ENCODE results near the gene CLASP1. TPM values are rescaled to one million over a fixed set of nuclear protein-coding genes. Genes with fewer than 3 reads are reported as not detected.
A peak's percentile ranks its signal among the peaks of the same experiment; 100 is the strongest.

Gene CLASP1
- total and polyA plus RNA-seq, 2 donors (not counting 3 experiments of a cell fraction or from before 2014, with no cell fraction given) = 10.0 to 57.9 TPM

DNA sequence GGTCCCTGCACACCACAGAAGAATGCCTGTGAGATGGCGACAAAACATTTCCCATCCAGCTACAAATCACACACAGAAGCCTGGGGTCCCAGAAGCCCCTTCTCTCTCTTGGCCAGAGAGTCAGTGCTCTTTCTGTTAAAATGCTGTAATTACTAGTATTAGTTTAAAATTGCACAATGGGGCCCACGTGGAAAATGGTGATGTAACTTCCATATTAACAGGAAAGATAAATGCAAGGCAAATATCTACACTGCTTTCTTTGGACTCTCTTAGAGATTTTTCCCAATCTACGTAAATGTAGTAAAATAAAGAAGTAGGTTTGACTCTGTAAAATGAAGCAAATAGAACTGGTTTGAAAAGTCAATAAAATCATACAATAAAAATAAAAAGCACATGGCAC, 250.4 kb downstream of the CLASP1 start:
- Histone ChIP-seq H3K9ac (replicated peaks; ENCODE audit: extremely low read depth, insufficient read depth, low read length) (no peak overlapping the region), H3K36me3 (ENCODE audit: control insufficient read depth in 2 of 2, extremely low read depth in 1 of 2, insufficient read depth in 2 of 2, low read length in 2 of 2) (peaks cover 5 to 12% of the 10 kb centered on the region in 2 experiments), H3K79me2 (ENCODE audit: control insufficient read depth, insufficient read depth, low read length) (no peaks in the 10 kb centered on the region), H3K4me3 (replicated peaks in 1 of 3; ENCODE audit: insufficient read depth in 1 of 3, low read depth in 1 of 3, low read length in 3 of 3) (no peak overlapping the region), H3K4me1 (ENCODE audit: control insufficient read depth, extremely low read depth, insufficient read depth, low read length) (no peaks in the 10 kb centered on the region), H3K27ac (ENCODE audit: insufficient read depth, low read depth, low read length) (no peak overlapping the region), H3K27me3 (ENCODE audit: control insufficient read depth in 2 of 2, insufficient read depth in 2 of 2, low read length in 2 of 2) (no peaks in the 10 kb centered on the region), H3K4me2 (ENCODE audit: insufficient read depth, low read length) (no peak overlapping the region), H3K9me3 (replicated peaks; ENCODE audit: control insufficient read depth, insufficient read depth, low read length) (no peaks in the 10 kb centered on the region), H3K9me1 (replicated peaks; ENCODE audit: control insufficient read depth, extremely low read depth, insufficient read depth, low read length) (no peaks in the 10 kb centered on the region), H2AFZ (ENCODE audit: low read depth, low read length) (no peak overlapping the region), H4K20me1 (replicated peaks; ENCODE audit: control insufficient read depth, extremely low read depth, insufficient read depth, low read length) (no peaks in the 10 kb centered on the region)
- FAIRE-seq = no peak
- dilution Hi-C loops (cut with MboI; ENCODE audit: extremely low pct_ligation_motif_present, low sequenced_read_pairs) = no loop called here
- intact Hi-C loops (cut with micrococcal nuclease) = no loop called here
- CTCF ChIA-PET = interaction anchor here (1.4 kb wide), 1 partner anchor 319 kb away, joined by 3 read pairs; no protein-coding TSS in a partner anchor
- peak; percentile 27 for DNase-seq (ENCODE audit: low read depth, low spot score)
- BruUV-seq (replicated peaks) = no TSS peak
- POLR2A ChIA-PET = interaction anchor here (1.1 kb wide), 1 partner anchor 132 kb away, joined by 3 read pairs; the partner anchor contains the start of gene RNU4ATAC
- TF ChIP-seq POLR2A (IDR thresholded peaks at IDR 0.05; ENCODE audit: low read depth, low read length) (no peak), MYC (IDR thresholded peaks at IDR 0.05; ENCODE audit: low read depth, low read length) (no peak), GATA2 (IDR thresholded peaks at IDR 0.05; ENCODE audit: insufficient read depth, insufficient read length, low read depth, low read length) (no peak), JUN (IDR thresholded peaks at IDR 0.05; ENCODE audit: borderline replicate concordance, insufficient read depth, insufficient read length, low read depth) (no peak), FOS (IDR thresholded peaks at IDR 0.05; ENCODE audit: borderline replicate concordance, insufficient read depth, low read length) (no peak), POLR2AphosphoS5 (IDR thresholded peaks at IDR 0.05; ENCODE audit: insufficient read depth, low read depth, low read length) (no peak)
- TF ChIP-seq, protein P1, sequence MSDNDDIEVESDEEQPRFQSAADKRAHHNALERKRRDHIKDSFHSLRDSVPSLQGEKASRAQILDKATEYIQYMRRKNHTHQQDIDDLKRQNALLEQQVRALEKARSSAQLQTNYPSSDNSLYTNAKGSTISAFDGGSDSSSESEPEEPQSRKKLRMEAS (IDR thresholded peaks at IDR 0.05; ENCODE audit: insufficient read depth, insufficient read length) = no peak
- TF ChIP-seq, protein P2, sequence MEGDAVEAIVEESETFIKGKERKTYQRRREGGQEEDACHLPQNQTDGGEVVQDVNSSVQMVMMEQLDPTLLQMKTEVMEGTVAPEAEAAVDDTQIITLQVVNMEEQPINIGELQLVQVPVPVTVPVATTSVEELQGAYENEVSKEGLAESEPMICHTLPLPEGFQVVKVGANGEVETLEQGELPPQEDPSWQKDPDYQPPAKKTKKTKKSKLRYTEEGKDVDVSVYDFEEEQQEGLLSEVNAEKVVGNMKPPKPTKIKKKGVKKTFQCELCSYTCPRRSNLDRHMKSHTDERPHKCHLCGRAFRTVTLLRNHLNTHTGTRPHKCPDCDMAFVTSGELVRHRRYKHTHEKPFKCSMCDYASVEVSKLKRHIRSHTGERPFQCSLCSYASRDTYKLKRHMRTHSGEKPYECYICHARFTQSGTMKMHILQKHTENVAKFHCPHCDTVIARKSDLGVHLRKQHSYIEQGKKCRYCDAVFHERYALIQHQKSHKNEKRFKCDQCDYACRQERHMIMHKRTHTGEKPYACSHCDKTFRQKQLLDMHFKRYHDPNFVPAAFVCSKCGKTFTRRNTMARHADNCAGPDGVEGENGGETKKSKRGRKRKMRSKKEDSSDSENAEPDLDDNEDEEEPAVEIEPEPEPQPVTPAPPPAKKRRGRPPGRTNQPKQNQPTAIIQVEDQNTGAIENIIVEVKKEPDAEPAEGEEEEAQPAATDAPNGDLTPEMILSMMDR (IDR thresholded peaks at IDR 0.05; ENCODE audit: extremely low read depth in 1 of 2, insufficient read depth in 1 of 2, low read depth in 1 of 2, low read length in 2 of 2) = no peak

All from endothelial cell of umbilical vein (primary cell).